Osteocyte (in vitro differentiated cells): Measurements from ENCODE around the gene LRRC46. TPM values are rescaled to one million over a fixed set of nuclear protein-coding genes. Genes with fewer than 3 reads are reported as not detected.

Source experiments
- DNase-seq: peaks from one replicate; pipeline ENCODE4 v3.0.0; 2021; ENCODE audit warnings: mixed read lengths; ENCODE audit not compliant: unreplicated experiment; ENCODE audit errors: extremely low spot score
- H3K27ac Mint-ChIP-seq: one replicate; pipeline ENCODE4 v1.8.0; 2021; ENCODE audit warnings: mild to moderate bottlenecking, mixed read lengths; ENCODE audit not compliant: unreplicated experiment
- H3K27me3 Mint-ChIP-seq: one replicate; pipeline ENCODE4 v1.8.0; 2021; ENCODE audit warnings: mixed read lengths; ENCODE audit not compliant: unreplicated experiment
- H3K36me3 Mint-ChIP-seq: one replicate; pipeline ENCODE4 v1.8.0; 2021; ENCODE audit warnings: mixed read lengths; ENCODE audit not compliant: unreplicated experiment
- H3K4me1 Mint-ChIP-seq: one replicate; pipeline ENCODE4 v1.8.0; 2021; ENCODE audit warnings: mixed read lengths; ENCODE audit not compliant: unreplicated experiment
- H3K4me3 Mint-ChIP-seq: one replicate; pipeline ENCODE4 v1.8.0; 2021; ENCODE audit warnings: mild to moderate bottlenecking, moderate library complexity, mixed read lengths; ENCODE audit not compliant: unreplicated experiment
- H3K9me3 Mint-ChIP-seq: one replicate; pipeline ENCODE4 v1.8.0; 2021; ENCODE audit warnings: mixed read lengths; ENCODE audit not compliant: unreplicated experiment
- CTCF ChIP-seq: fragments of 200-600 bp; sonication (generic); IDR thresholded peaks from 2 replicates; pipeline ENCODE4 v1.5.0; 2021; ENCODE audit warnings: antibody characterized with exemption, mild to moderate bottlenecking, moderate library complexity
- total RNA-seq: library from RNA; stranded (reverse); gene quantifications from 2 replicates; pipeline ENCODE4 v1.2.1, GENCODE V29; 2021

The LRRC46 gene
- total RNA-seq, 1 donor from 2014 or later = 0.54 TPM

GRCh38 chr17:47812146-47812920 lies 19.1 kb upstream of the LRRC46 start:
- DNase-seq = no peak
- H3K27ac Mint-ChIP-seq = no peak overlapping the region
- no peaks in the 10 kb centered on the region for H3K27me3 Mint-ChIP-seq
- no peak for TF ChIP-seq CTCF
- H3K4me3 Mint-ChIP-seq = no peak overlapping the region
- peaks cover 21% of the 10 kb centered on the region for H3K4me1 Mint-ChIP-seq
- no peaks in the 10 kb centered on the region for H3K9me3 Mint-ChIP-seq
- H3K36me3 Mint-ChIP-seq = peaks cover 42% of the 10 kb centered on the region

GRCh38 chr17:47813077-47813476 lies 18.4 kb upstream of the LRRC46 start:
- no peak for DNase-seq
- Mint-ChIP-seq H3K27ac (no peak overlapping the region), H3K4me1 (peaks cover 21% of the 10 kb centered on the region), H3K36me3 (peaks cover 35% of the 10 kb centered on the region), H3K27me3 (no peaks in the 10 kb centered on the region), H3K4me3 (no peak overlapping the region), H3K9me3 (no peaks in the 10 kb centered on the region)
- no peak for TF ChIP-seq CTCF

- H3K4me1 Mint-ChIP-seq = peaks cover 21% of the 10 kb centered on the region
- no peak overlapping the region for H3K4me3 Mint-ChIP-seq
- TF ChIP-seq CTCF = no peak
- no peaks in the 10 kb centered on the region for H3K9me3 Mint-ChIP-seq
- H3K27me3 Mint-ChIP-seq = no peaks in the 10 kb centered on the region
- no peak overlapping the region for H3K27ac Mint-ChIP-seq
- no peak for DNase-seq
- peaks cover 32% of the 10 kb centered on the region for H3K36me3 Mint-ChIP-seq
Observed at GRCh38 chr17:47813512-47814031, 17.9 kb upstream of the LRRC46 start.

- peaks cover 26% of the 10 kb centered on the region for H3K36me3 Mint-ChIP-seq
Observed at GRCh38 chr17:47815106-47815918, 16.2 kb upstream of the LRRC46 start.

More at GRCh38 chr17:47815106-47815918, 16.2 kb upstream of the LRRC46 start:
- H3K4me3 Mint-ChIP-seq = no peak overlapping the region
- H3K27me3 Mint-ChIP-seq = no peaks in the 10 kb centered on the region
- peaks cover 14% of the 10 kb centered on the region for H3K4me1 Mint-ChIP-seq
- TF ChIP-seq CTCF = no peak
- H3K9me3 Mint-ChIP-seq = no peaks in the 10 kb centered on the region
- H3K27ac Mint-ChIP-seq = no peak overlapping the region
- no peak for DNase-seq
